DOHH2 (cell line): ENCODE data around the gene CUL3.

ENCODE experiments used
- H3F3A ChIP-seq: fragments of 200-600 bp; sonication (generic), shearing (Covaris generic); 2 replicates; pipeline ENCODE4 v1.6.0; 2016; ENCODE audit warnings: antibody characterized with exemption, mild to moderate bottlenecking; ENCODE audit not compliant: control insufficient read depth, insufficient read depth
- H3K27ac ChIP-seq: fragments of 200-600 bp; sonication (generic); 2 replicates; pipeline ENCODE4 v1.5.1; 2014; ENCODE audit warnings: low read depth, mild to moderate bottlenecking, low read length, moderate library complexity
- H3K27me3 ChIP-seq: fragments of 200-600 bp; sonication (generic); 2 replicates; pipeline ENCODE4 v1.6.1; 2014; ENCODE audit warnings: mild to moderate bottlenecking, low read length, mixed read lengths; ENCODE audit not compliant: control insufficient read depth
- H3K36me3 ChIP-seq: fragments of 200-600 bp; sonication (generic); 2 replicates; pipeline ENCODE4 v1.6.1; 2014; ENCODE audit warnings: mild to moderate bottlenecking, low read length, moderate library complexity, mixed read lengths; ENCODE audit not compliant: control insufficient read depth
- H3K4me1 ChIP-seq: fragments of 200-600 bp; sonication (generic); 2 replicates; pipeline ENCODE4 v1.6.1; 2014; ENCODE audit warnings: mild to moderate bottlenecking, low read length, mixed read lengths; ENCODE audit not compliant: control insufficient read depth
- H3K4me2 ChIP-seq: fragments of 200-600 bp; sonication (generic); 2 replicates; pipeline ENCODE4 v1.6.0; 2014; ENCODE audit warnings: mild to moderate bottlenecking, low read length, moderate library complexity
- H3K4me3 ChIP-seq: fragments of 200-600 bp; sonication (generic); 2 replicates; pipeline ENCODE4 v1.5.1; 2014; ENCODE audit warnings: mild to moderate bottlenecking, low read length, mixed read lengths
- H3K79me2 ChIP-seq: fragments of 200-600 bp; sonication (generic); 2 replicates; pipeline ENCODE4 v1.6.1; 2014; ENCODE audit warnings: mild to moderate bottlenecking, low read length, mixed read lengths; ENCODE audit not compliant: control insufficient read depth
- H3K9me2 ChIP-seq: fragments of 200-600 bp; sonication (generic); replicated peaks from 2 replicates; pipeline ENCODE4 v1.6.1; 2014; ENCODE audit warnings: mild to moderate bottlenecking, low read length, mixed read lengths; ENCODE audit not compliant: control insufficient read depth
- H3K9me3 ChIP-seq: fragments of 200-600 bp; sonication (generic); 2 replicates; pipeline ENCODE4 v1.6.1; 2014; ENCODE audit warnings: antibody characterized with exemption, low read length, mixed read lengths; ENCODE audit not compliant: control insufficient read depth, insufficient read depth
- H4K20me1 ChIP-seq: fragments of 200-600 bp; sonication (generic); 2 replicates; pipeline ENCODE4 v1.6.0; 2014; ENCODE audit warnings: low read depth, mild to moderate bottlenecking, antibody characterized with exemption, low read length, moderate library complexity; ENCODE audit not compliant: control insufficient read depth, insufficient read depth
- CTCF ChIP-seq: fragments of 200-600 bp; sonication (generic); IDR thresholded peaks from one replicate; pipeline ENCODE4 v1.5.1; 2014; ENCODE audit warnings: antibody characterized with exemption, mild to moderate bottlenecking, low read depth, low read length; ENCODE audit not compliant: poor library complexity, severe bottlenecking
- EZH2phosphoT487 ChIP-seq: fragments of 200-600 bp; sonication (generic); IDR thresholded peaks from 2 replicates; pipeline ENCODE4 v1.6.1; 2017; ENCODE audit warnings: borderline replicate concordance, mild to moderate bottlenecking, antibody characterized with exemption, low read length, moderate library complexity, mixed read lengths

CUL3 gene

GRCh38 chr2:224436634-224437033 lies 148.5 kb downstream of the CUL3 start:
- Histone ChIP-seq H3K4me2 (no peak overlapping the region), H3K79me2 (no peaks in the 10 kb centered on the region), H4K20me1 (no peaks in the 10 kb centered on the region), H3K27me3 (no peaks in the 10 kb centered on the region), H3K9me2 (no peaks in the 10 kb centered on the region), H3K27ac (no peak overlapping the region), H3K4me3 (no peak overlapping the region), H3K36me3 (no peaks in the 10 kb centered on the region), H3K9me3 (no peaks in the 10 kb centered on the region), H3F3A (no peaks in the 10 kb centered on the region), H3K4me1 (no peaks in the 10 kb centered on the region)
- TF ChIP-seq EZH2phosphoT487 (no peak), CTCF (no peak)

- Histone ChIP-seq H3K4me3 (no peak overlapping the region), H3K4me2 (no peak overlapping the region), H3F3A (no peaks in the 10 kb centered on the region), H3K79me2 (no peaks in the 10 kb centered on the region), H3K36me3 (no peaks in the 10 kb centered on the region), H3K9me3 (peaks cover 7% of the 10 kb centered on the region), H3K27me3 (no peaks in the 10 kb centered on the region), H4K20me1 (no peaks in the 10 kb centered on the region), H3K4me1 (no peaks in the 10 kb centered on the region), H3K9me2 (no peaks in the 10 kb centered on the region), H3K27ac (no peak overlapping the region)
- TF ChIP-seq EZH2phosphoT487 (no peak), CTCF (no peak)
Observed at GRCh38 chr2:224434618-224435017, 150.5 kb downstream of the CUL3 start.

- no peaks in the 10 kb centered on the region for H3F3A ChIP-seq
- no peak overlapping the region for H3K4me3 ChIP-seq
- no peak for TF ChIP-seq CTCF
- no peak for TF ChIP-seq EZH2phosphoT487
- peaks cover 7% of the 10 kb centered on the region for H3K9me3 ChIP-seq
- no peaks in the 10 kb centered on the region for H3K36me3 ChIP-seq
- H3K9me2 ChIP-seq, result no peaks in the 10 kb centered on the region
- H3K4me2 ChIP-seq, result no peak overlapping the region
- no peaks in the 10 kb centered on the region for H3K79me2 ChIP-seq
- H4K20me1 ChIP-seq, result no peaks in the 10 kb centered on the region
- H3K4me1 ChIP-seq, result no peaks in the 10 kb centered on the region
- no peaks in the 10 kb centered on the region for H3K27me3 ChIP-seq
- no peak overlapping the region for H3K27ac ChIP-seq
Observed at GRCh38 chr2:224433442-224433841, 151.7 kb downstream of the CUL3 start.

GRCh38 chr2:224432003-224432579 lies 153.1 kb downstream of the CUL3 start:
- no peak for TF ChIP-seq CTCF
- Histone ChIP-seq H3K36me3 (no peaks in the 10 kb centered on the region), H3K9me3 (peaks cover 7% of the 10 kb centered on the region), H3K79me2 (no peaks in the 10 kb centered on the region), H3K4me3 (no peak overlapping the region), H3K4me1 (no peaks in the 10 kb centered on the region), H3F3A (no peaks in the 10 kb centered on the region), H3K4me2 (no peak overlapping the region), H3K9me2 (no peaks in the 10 kb centered on the region), H4K20me1 (no peaks in the 10 kb centered on the region), H3K27ac (no peak overlapping the region), H3K27me3 (no peaks in the 10 kb centered on the region)
